ENCODE measurements around the gene ADGRD1.
A peak's percentile ranks its signal among the peaks of the same experiment; 100 is the strongest.
"Not testable (repeated sequence)": the region's sequence is repeated elsewhere in the genome, so short reads cannot be mapped to it uniquely, and the experiment has no call there.

ADGRD1 gene

GRCh38 chr12:131126662-131127173 lies 173.0 kb downstream of the ADGRD1 start:
- no peak for DNase-seq

- no peak for DNase-seq
Measured at GRCh38 chr12:131128556-131128955, 174.8 kb downstream of the ADGRD1 start.

GRCh38 chr12:131128966-131129619 lies 175.4 kb downstream of the ADGRD1 start:
- DNase-seq = not testable (repeated sequence)

GRCh38 chr12:131129839-131130238 lies 176.1 kb downstream of the ADGRD1 start:
- DNase-seq = no peak

GRCh38 chr12:131130311-131130911 lies 176.7 kb downstream of the ADGRD1 start:
- DNase-seq = no peak

GRCh38 chr12:131131077-131131807 lies 177.5 kb downstream of the ADGRD1 start:
- no peak for DNase-seq

GRCh38 chr12:131131808-131132117 lies 178.1 kb downstream of the ADGRD1 start:
- DNase-seq = no peak

- peak; percentile 14 for DNase-seq
Measured at GRCh38 chr12:131132118-131132892, 178.6 kb downstream of the ADGRD1 start.

GRCh38 chr12:131133015-131133905 lies 179.6 kb downstream of the ADGRD1 start:
- no peak for DNase-seq

GRCh38 chr12:131133994-131134393 lies 180.3 kb downstream of the ADGRD1 start:
- DNase-seq = no peak

- no peak for DNase-seq
Measured at GRCh38 chr12:131134523-131135310, 181.0 kb downstream of the ADGRD1 start.

GRCh38 chr12:131135311-131135785 lies 181.6 kb downstream of the ADGRD1 start:
- no peak for DNase-seq

GRCh38 chr12:131135786-131136538 lies 182.3 kb downstream of the ADGRD1 start:
- no peak for DNase-seq

- no peak for DNase-seq
Measured at GRCh38 chr12:131136539-131136872, 182.8 kb downstream of the ADGRD1 start.

- no peak for DNase-seq
Measured at GRCh38 chr12:131137009-131137835, 183.5 kb downstream of the ADGRD1 start.

- DNase-seq = peak; percentile 89
Measured at GRCh38 chr12:131137836-131138637, 184.3 kb downstream of the ADGRD1 start.

- DNase-seq = no peak
Measured at GRCh38 chr12:131138638-131139362, 185.1 kb downstream of the ADGRD1 start.
